Liver (tissue), 9 donors: ENCODE results near the gene GRAP. TPM values are rescaled to one million over a fixed set of nuclear protein-coding genes. Genes with fewer than 3 reads are reported as not detected.

ENCODE experiments used
- DNase-seq: peaks from one replicate; pipeline ENCODE4 v3.0.0-alpha.2; 2017; ENCODE audit warnings: low spot score
- H3K27ac ChIP-seq, 2 donors: one replicate each; pipeline ENCODE4 v1.7.0; 2013; ENCODE audit warnings: inconsistent platforms in 2 of 2, low read length in 2 of 2, control low read depth in 1 of 2, low read depth in 1 of 2, mild to moderate bottlenecking in 1 of 2
- H3K27me3 ChIP-seq, 4 donors: one replicate each; pipeline versions ENCODE4 v1.6.1 to v1.7.0; 2013; ENCODE audit warnings: low read length in 3 of 4, inconsistent platforms in 1 of 4, mild to moderate bottlenecking in 1 of 4, moderate library complexity in 1 of 4; ENCODE audit not compliant: control insufficient read depth in 4 of 4, insufficient read depth in 4 of 4
- H3K36me3 ChIP-seq, 4 donors: one replicate each; pipeline versions ENCODE4 v1.6.1 to v1.7.0; 2013; ENCODE audit warnings: low read length in 3 of 4, mild to moderate bottlenecking in 3 of 4, low read depth in 1 of 4, moderate library complexity in 1 of 4; ENCODE audit not compliant: control insufficient read depth in 4 of 4, insufficient read depth in 3 of 4
- H3K4me1 ChIP-seq, 4 donors: one replicate each; pipeline versions ENCODE4 v1.6.1 to v1.7.0; 2013; ENCODE audit warnings: low read length in 3 of 4, mild to moderate bottlenecking in 3 of 4, moderate library complexity in 1 of 4; ENCODE audit not compliant: control insufficient read depth in 4 of 4, insufficient read depth in 4 of 4
- H3K4me3 ChIP-seq, 3 donors: one replicate each; pipeline versions ENCODE4 v1.6.1 to v1.7.0; 2013; ENCODE audit warnings: low read length in 3 of 3, control low read depth in 1 of 3, low read depth in 1 of 3, mild to moderate bottlenecking in 1 of 3
- H3K9ac ChIP-seq, 2 donors: one replicate each; pipeline ENCODE4 v1.7.0; 2013; ENCODE audit warnings: low read length in 2 of 2, mild to moderate bottlenecking in 2 of 2, moderate library complexity in 2 of 2, control low read depth in 1 of 2, low read depth in 1 of 2
- H3K9me3 ChIP-seq, 4 donors: one replicate each; pipeline versions ENCODE4 v1.6.1 to v1.7.0; 2013; ENCODE audit warnings: low read length in 3 of 4; ENCODE audit not compliant: control insufficient read depth in 4 of 4
- EGR1 ChIP-seq, 2 donors: IDR thresholded peaks; 2 replicates each; pipeline ENCODE4 v1.6.1; 2016 to 2018; ENCODE audit warnings: antibody characterized with exemption in 2 of 2, low read depth in 2 of 2
- FOXA1 ChIP-seq: IDR thresholded peaks from 2 replicates; pipeline ENCODE4 v1.6.1; 2016; ENCODE audit warnings: antibody characterized with exemption
- FOXA2 ChIP-seq: IDR thresholded peaks from 2 replicates; pipeline ENCODE4 v1.6.1; 2016; ENCODE audit warnings: antibody characterized with exemption
- GABPA ChIP-seq, 2 donors: IDR thresholded peaks in 1 of 2; conservative IDR thresholded peaks in 1 of 2; 2 replicates each; pipeline ENCODE4 v1.6.1; 2016; ENCODE audit warnings: antibody characterized with exemption in 2 of 2, mild to moderate bottlenecking in 1 of 2, moderate library complexity in 1 of 2
- HNF4A ChIP-seq, 2 donors: conservative IDR thresholded peaks; 2 replicates each; pipeline ENCODE4 v1.6.1; 2016; ENCODE audit warnings: antibody characterized with exemption in 2 of 2, mild to moderate bottlenecking in 2 of 2
- MAX ChIP-seq: IDR thresholded peaks from 2 replicates; pipeline ENCODE4 v1.6.1; 2016; ENCODE audit warnings: antibody characterized with exemption
- NR2F2 ChIP-seq: IDR thresholded peaks from 2 replicates; pipeline ENCODE4 v1.6.1; 2016; ENCODE audit warnings: antibody characterized with exemption
- RAD21 ChIP-seq, 2 donors: IDR thresholded peaks; 2 replicates each; pipeline ENCODE4 v1.6.1; 2016; ENCODE audit warnings: antibody characterized with exemption in 2 of 2, mild to moderate bottlenecking in 2 of 2
- RXRA ChIP-seq, 2 donors: IDR thresholded peaks; 2 replicates each; pipeline ENCODE4 v1.6.1; 2017 to 2018; ENCODE audit warnings: antibody characterized with exemption in 2 of 2, mild to moderate bottlenecking in 1 of 2
- SP1 ChIP-seq: IDR thresholded peaks from 2 replicates; pipeline ENCODE4 v1.6.1; 2018; ENCODE audit warnings: antibody characterized with exemption, mild to moderate bottlenecking
- TAF1 ChIP-seq: conservative IDR thresholded peaks from 2 replicates; pipeline ENCODE4 v1.6.1; 2016; ENCODE audit warnings: antibody characterized with exemption, mild to moderate bottlenecking
- YY1 ChIP-seq: IDR thresholded peaks from 2 replicates; pipeline ENCODE4 v1.6.1; 2016; ENCODE audit warnings: antibody characterized with exemption, mild to moderate bottlenecking
- WGBS: extraction: QIAGEN DNeasy Blood & Tissue Kit; methylation state at CpG from one replicate; pipeline ENCODE4 v1.1.7; 2013; 5-methylcytosine and 5-hydroxymethylcytosine counted together
- polyA plus RNA-seq, 2 donors: library from polyadenylated mRNA; stranded (reverse) in 1 of 2; unstranded in 1 of 2; fragments of 200-250 nt in 1 of 2; fragments of >200 nt in 1 of 2; fragmentation: Nextera tagmentation in 1 of 2; extraction: Ambion mirVana in 1 of 2; gene quantifications; one replicate each; pipeline versions ENCODE4 v1.2.1 to v1.2.3, GENCODE V29; 2013 to 2015
- total RNA-seq, 2 donors: library from RNA; depleted of rRNA; stranded (reverse); fragments of >200 nt; gene quantifications; one replicate each; pipeline ENCODE4 v1.2.3, GENCODE V29; 2014
- TF ChIP-seq, protein P1 (sequence below): fragments of 150-350 bp; IDR thresholded peaks from 2 replicates; pipeline ENCODE4 v1.5.1; 2017; ENCODE audit warnings: improper control_type of control experiment, low read depth, low read length; ENCODE audit not compliant: missing input control
- TF ChIP-seq, protein P2 (sequence below): IDR thresholded peaks from 2 replicates; pipeline ENCODE4 v1.6.1; 2016; ENCODE audit warnings: antibody characterized with exemption, mild to moderate bottlenecking
- TF ChIP-seq, protein P3 (sequence below): IDR thresholded peaks from 2 replicates; pipeline ENCODE4 v1.6.1; 2016; ENCODE audit warnings: antibody characterized with exemption
- donor health status: healthy.
- donor health status: healthy.
- donor health status: healthy.
- donor health status: healthy.
- donor health status: healthy.

Gene GRAP
- total and polyA plus RNA-seq, 4 donors = 1.2 to 6.5 (median 5.2) TPM

DNA sequence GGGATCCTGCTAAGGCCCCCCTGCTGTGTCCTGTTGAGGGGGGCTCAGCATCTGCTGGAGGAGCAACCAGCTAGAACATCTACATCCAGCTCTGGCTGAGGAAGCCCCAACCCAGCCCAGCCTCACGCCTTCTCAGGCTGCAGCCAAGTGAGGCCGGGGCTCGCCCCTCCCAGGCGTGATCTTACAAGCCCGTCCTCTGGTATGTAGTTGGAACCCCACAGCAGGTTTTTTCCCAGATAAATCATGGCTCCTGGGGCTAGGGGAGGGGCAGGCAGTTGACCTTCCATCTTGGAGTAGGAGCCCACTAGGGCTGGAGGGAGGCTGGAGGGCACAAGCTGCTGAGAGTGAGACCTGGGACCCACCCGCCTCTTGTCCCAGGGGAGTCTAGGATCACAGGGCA, 46.8 kb downstream of the GRAP start:
- Histone ChIP-seq H3K9me3 (no peaks in the 10 kb centered on the region), H3K27me3 (no peaks in the 10 kb centered on the region), H3K4me1 (peaks cover 3 to 63% (median 46%) of the 10 kb centered on the region in 4 donors), H3K9ac (no peak overlapping the region), H3K4me3 (no peak overlapping the region), H3K36me3 (peaks cover 0 to 2% (median 0%) of the 10 kb centered on the region in 4 donors), H3K27ac (no peak overlapping the region)
- no peak for DNase-seq
- WGBS = 93% methylated on average over 6 of the region's 6 CpGs
- TF ChIP-seq RAD21 (IDR thresholded peaks at IDR 0.05) (no peak), TAF1 (no peak), RXRA (IDR thresholded peaks at IDR 0.05) (no peak), YY1 (no peak), HNF4A (conservative IDR thresholded peaks at IDR 0.05) (no peak), FOXA1 (no peak), NR2F2 (no peak), MAX (no peak), SP1 (no peak), EGR1 (IDR thresholded peaks at IDR 0.05; ENCODE audit: low read depth in 2 of 2) (no peak)
- TF ChIP-seq, protein P1, sequence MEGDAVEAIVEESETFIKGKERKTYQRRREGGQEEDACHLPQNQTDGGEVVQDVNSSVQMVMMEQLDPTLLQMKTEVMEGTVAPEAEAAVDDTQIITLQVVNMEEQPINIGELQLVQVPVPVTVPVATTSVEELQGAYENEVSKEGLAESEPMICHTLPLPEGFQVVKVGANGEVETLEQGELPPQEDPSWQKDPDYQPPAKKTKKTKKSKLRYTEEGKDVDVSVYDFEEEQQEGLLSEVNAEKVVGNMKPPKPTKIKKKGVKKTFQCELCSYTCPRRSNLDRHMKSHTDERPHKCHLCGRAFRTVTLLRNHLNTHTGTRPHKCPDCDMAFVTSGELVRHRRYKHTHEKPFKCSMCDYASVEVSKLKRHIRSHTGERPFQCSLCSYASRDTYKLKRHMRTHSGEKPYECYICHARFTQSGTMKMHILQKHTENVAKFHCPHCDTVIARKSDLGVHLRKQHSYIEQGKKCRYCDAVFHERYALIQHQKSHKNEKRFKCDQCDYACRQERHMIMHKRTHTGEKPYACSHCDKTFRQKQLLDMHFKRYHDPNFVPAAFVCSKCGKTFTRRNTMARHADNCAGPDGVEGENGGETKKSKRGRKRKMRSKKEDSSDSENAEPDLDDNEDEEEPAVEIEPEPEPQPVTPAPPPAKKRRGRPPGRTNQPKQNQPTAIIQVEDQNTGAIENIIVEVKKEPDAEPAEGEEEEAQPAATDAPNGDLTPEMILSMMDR = no peak
- TF ChIP-seq, protein P2, sequence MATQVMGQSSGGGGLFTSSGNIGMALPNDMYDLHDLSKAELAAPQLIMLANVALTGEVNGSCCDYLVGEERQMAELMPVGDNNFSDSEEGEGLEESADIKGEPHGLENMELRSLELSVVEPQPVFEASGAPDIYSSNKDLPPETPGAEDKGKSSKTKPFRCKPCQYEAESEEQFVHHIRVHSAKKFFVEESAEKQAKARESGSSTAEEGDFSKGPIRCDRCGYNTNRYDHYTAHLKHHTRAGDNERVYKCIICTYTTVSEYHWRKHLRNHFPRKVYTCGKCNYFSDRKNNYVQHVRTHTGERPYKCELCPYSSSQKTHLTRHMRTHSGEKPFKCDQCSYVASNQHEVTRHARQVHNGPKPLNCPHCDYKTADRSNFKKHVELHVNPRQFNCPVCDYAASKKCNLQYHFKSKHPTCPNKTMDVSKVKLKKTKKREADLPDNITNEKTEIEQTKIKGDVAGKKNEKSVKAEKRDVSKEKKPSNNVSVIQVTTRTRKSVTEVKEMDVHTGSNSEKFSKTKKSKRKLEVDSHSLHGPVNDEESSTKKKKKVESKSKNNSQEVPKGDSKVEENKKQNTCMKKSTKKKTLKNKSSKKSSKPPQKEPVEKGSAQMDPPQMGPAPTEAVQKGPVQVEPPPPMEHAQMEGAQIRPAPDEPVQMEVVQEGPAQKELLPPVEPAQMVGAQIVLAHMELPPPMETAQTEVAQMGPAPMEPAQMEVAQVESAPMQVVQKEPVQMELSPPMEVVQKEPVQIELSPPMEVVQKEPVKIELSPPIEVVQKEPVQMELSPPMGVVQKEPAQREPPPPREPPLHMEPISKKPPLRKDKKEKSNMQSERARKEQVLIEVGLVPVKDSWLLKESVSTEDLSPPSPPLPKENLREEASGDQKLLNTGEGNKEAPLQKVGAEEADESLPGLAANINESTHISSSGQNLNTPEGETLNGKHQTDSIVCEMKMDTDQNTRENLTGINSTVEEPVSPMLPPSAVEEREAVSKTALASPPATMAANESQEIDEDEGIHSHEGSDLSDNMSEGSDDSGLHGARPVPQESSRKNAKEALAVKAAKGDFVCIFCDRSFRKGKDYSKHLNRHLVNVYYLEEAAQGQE = no peak

DNA sequence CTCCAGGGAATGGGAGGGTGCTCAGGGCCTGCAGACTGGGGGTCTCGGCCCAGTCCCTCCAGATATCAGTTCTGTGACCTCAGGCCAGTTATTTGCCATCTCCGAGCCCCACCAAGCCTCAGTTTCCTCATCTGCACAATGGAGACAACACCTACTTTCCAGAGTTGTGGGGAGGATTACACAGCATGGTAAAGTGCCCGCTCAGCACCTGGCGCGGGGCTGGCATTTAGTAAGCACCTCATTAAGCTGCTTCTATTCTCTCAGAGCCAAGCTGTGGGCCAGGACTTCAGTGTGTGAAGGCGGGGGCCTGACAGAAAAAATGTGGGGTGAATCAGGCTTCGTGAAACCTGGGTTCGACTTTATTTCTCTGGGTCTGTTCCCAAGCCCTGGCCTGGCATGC, 47.4 kb downstream of the GRAP start:
- 95% methylated on average over 8 of the region's 8 CpGs for WGBS
- Histone ChIP-seq H3K9me3 (no peaks in the 10 kb centered on the region), H3K27me3 (no peaks in the 10 kb centered on the region), H3K9ac (no peak overlapping the region), H3K4me1 (peaks cover 3 to 66% (median 47%) of the 10 kb centered on the region in 4 donors), H3K4me3 (no peak overlapping the region), H3K27ac (no peak overlapping the region), H3K36me3 (peaks cover 0 to 2% (median 0%) of the 10 kb centered on the region in 4 donors)
- no peak for DNase-seq
- TF ChIP-seq GABPA (IDR thresholded peaks at IDR 0.05 in 1 of 2, conservative IDR thresholded peaks at IDR 0.05 in 1 of 2) = no peak
- TF ChIP-seq NR2F2 = no peak
- TF ChIP-seq, protein P3, sequence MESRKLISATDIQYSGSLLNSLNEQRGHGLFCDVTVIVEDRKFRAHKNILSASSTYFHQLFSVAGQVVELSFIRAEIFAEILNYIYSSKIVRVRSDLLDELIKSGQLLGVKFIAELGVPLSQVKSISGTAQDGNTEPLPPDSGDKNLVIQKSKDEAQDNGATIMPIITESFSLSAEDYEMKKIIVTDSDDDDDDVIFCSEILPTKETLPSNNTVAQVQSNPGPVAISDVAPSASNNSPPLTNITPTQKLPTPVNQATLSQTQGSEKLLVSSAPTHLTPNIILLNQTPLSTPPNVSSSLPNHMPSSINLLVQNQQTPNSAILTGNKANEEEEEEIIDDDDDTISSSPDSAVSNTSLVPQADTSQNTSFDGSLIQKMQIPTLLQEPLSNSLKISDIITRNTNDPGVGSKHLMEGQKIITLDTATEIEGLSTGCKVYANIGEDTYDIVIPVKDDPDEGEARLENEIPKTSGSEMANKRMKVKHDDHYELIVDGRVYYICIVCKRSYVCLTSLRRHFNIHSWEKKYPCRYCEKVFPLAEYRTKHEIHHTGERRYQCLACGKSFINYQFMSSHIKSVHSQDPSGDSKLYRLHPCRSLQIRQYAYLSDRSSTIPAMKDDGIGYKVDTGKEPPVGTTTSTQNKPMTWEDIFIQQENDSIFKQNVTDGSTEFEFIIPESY = no peak
- TF ChIP-seq EGR1 (IDR thresholded peaks at IDR 0.05; ENCODE audit: low read depth in 2 of 2) = no peak
- no peak for TF ChIP-seq FOXA2
- TF ChIP-seq TAF1 = no peak
- TF ChIP-seq HNF4A (conservative IDR thresholded peaks at IDR 0.05) = no peak
